ENCODE results near the gene ELMO3.

Gene ELMO3

DNA sequence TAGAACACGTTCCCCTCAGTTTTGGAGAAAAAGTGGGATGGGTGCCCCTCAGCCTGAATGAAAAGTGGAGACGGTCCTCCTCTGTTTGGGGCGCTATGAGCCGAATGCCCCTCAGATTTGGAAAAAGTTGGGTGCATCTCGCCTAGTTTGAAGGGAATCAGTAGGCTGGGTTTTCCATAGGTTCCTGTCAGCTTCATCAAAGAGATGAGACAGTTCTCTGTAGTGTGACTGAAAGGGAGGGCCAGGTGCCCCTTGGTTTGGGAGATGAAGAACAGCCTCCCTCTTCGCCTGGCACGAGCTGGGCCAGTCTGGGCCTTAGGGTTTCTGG lies 49.1 kb downstream of the ELMO3 start:
- no peak for FAIRE-seq
- TF ChIP-seq, protein P1, sequence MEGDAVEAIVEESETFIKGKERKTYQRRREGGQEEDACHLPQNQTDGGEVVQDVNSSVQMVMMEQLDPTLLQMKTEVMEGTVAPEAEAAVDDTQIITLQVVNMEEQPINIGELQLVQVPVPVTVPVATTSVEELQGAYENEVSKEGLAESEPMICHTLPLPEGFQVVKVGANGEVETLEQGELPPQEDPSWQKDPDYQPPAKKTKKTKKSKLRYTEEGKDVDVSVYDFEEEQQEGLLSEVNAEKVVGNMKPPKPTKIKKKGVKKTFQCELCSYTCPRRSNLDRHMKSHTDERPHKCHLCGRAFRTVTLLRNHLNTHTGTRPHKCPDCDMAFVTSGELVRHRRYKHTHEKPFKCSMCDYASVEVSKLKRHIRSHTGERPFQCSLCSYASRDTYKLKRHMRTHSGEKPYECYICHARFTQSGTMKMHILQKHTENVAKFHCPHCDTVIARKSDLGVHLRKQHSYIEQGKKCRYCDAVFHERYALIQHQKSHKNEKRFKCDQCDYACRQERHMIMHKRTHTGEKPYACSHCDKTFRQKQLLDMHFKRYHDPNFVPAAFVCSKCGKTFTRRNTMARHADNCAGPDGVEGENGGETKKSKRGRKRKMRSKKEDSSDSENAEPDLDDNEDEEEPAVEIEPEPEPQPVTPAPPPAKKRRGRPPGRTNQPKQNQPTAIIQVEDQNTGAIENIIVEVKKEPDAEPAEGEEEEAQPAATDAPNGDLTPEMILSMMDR (IDR thresholded peaks at IDR 0.05; ENCODE audit: insufficient read depth, missing control alignments), result no peak
- no peak for DNase-seq (ENCODE audit: insufficient read length, low spot score)

DNA sequence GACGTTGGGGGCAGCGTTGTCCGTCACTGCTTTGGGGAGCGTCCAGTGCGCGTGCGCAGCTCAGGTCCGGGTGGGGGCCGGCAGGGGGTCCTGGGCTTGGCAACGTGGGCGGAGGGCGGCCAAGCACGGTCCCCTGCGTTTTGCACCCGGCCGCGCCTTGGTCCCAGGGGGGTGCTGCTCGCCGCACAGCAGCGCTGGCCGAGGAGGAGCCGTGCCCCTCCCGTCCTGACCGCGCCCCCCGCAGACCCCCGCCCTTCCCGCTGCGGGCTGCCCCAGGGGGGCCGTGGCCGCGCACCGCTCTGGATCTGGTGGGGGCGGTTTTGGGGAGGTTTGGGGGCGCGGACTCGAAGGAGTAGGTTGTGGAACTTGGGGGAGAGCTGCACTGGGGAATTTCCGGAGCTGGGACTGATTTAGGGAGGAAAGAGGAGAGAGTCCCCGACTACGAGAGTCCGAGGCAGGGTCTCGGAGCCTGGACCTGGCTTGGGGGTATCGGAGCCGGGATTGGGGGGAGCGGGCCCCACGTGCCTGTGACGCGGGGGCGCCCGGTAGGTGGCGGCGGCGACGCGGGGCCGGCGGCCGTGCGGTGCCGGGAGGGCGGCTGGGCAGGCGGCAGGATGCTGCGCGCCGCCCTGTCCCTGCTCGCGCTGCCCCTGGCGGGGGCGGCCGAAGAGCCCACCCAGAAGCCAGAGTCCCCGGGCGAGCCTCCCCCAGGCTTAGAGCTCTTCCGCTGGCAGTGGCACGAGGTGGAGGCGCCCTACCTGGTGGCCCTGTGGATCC lies 49.7 kb downstream of the ELMO3 start, which contains the start of gene SLC9A5:
SLC9A5 (plus strand) TSS at position 579 of the 777 bp plus-strand sequence; CDS start at position 615, 36 bp downstream.
- TF ChIP-seq, protein P1 (IDR thresholded peaks at IDR 0.05; ENCODE audit: insufficient read depth, missing control alignments), result no peak
- DNase-seq (ENCODE audit: insufficient read length, low spot score) (no peak), FAIRE-seq (no peak)

GRCh38 chr16:67249178-67250044 lies 50.5 kb downstream of the ELMO3 start:
- TF ChIP-seq, protein P1 (IDR thresholded peaks at IDR 0.05; ENCODE audit: insufficient read depth, missing control alignments), result no peak
- DNase-seq (ENCODE audit: insufficient read length, low spot score) (no peak), FAIRE-seq (no peak)

GRCh38 chr16:67250045-67250327 lies 51.1 kb downstream of the ELMO3 start:
- no peak for DNase-seq (ENCODE audit: insufficient read length, low spot score)
- TF ChIP-seq, protein P1 (IDR thresholded peaks at IDR 0.05; ENCODE audit: insufficient read depth, missing control alignments), result no peak
- no peak for FAIRE-seq

DNA sequence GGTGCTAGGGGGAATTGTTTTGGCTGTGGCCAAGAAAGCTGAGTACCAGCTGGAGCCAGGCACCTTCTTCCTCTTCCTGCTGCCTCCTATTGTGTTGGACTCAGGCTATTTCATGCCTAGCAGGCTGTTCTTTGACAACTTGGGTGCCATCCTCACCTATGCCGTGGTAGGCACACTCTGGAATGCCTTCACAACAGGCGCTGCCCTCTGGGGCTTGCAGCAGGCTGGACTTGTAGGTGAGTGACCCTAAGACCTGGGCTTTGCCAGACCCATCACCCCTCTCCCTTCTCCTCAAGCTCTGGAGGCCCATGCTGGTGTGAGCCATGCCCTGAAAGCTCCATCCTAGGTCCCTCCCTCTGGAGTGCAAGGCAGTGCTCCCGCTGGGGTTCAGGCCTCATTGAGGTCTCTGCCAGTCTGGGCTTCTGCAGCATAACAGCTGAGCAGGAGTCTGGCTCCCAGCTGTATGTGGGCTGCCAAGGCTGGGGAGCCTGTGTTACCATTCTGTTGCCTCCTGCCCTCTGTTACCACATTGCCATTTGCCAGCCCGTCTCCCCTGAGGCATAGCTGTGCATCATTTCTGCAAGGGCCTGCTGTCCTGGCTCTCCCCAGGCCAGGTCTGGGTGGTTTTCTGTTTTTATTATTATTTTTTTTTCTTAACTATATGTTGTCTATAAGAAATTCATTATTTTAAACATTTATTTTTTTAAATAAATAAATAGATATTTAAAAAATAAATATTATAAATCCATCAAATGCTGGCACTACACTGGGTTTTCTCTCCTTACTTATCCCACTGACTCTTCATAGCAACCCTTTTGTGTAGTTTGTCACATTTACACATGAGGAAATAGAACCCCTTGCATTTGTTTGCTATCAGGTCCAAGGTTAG lies 53.9 kb downstream of the ELMO3 start:
- DNase-seq (ENCODE audit: insufficient read length, low spot score) (no peak), FAIRE-seq (no peak)
- TF ChIP-seq, protein P1 (IDR thresholded peaks at IDR 0.05; ENCODE audit: insufficient read depth, missing control alignments), result no peak
